GM12892 (cell line): ENCODE measurements around the gene MAN2A2.

Experiments used
- DNase-seq: peaks from one replicate; pipeline ENCODE4 v3.0.0; 2011; ENCODE audit not compliant: insufficient read length
- FAIRE-seq: peaks from 2 replicates; lab custom pipeline; 2011; peaks lifted over from hg19 to GRCh38; lab: Jason Lieb, UNC
- POLR2A ChIP-seq: IDR thresholded peaks from 2 replicates; pipeline ENCODE4 v1.6.1; 2011; ENCODE audit warnings: low read depth, low read length, control low read depth
- POLR2AphosphoS5 ChIP-seq: IDR thresholded peaks from 2 replicates; pipeline ENCODE4 v1.6.1; 2011; ENCODE audit warnings: low read depth, low read length, control low read depth
- TAF1 ChIP-seq: IDR thresholded peaks from 2 replicates; pipeline ENCODE4 v1.6.1; 2011; ENCODE audit warnings: low read depth, mild to moderate bottlenecking, control low read depth, low read length, borderline replicate concordance

Gene MAN2A2

GRCh38 chr15:90880381-90881145 is 22.5 kb upstream of the MAN2A2 start:
- TF ChIP-seq POLR2AphosphoS5: no peak
- TF ChIP-seq POLR2A: no peak
- TF ChIP-seq TAF1: no peak
- no peak for FAIRE-seq
- DNase-seq: no peak

GRCh38 chr15:90881181-90881977 is 21.7 kb upstream of the MAN2A2 start:
- no peak for DNase-seq
- no peak for FAIRE-seq
- TF ChIP-seq TAF1: no peak
- no peak for TF ChIP-seq POLR2A
- TF ChIP-seq POLR2AphosphoS5: no peak

DNA sequence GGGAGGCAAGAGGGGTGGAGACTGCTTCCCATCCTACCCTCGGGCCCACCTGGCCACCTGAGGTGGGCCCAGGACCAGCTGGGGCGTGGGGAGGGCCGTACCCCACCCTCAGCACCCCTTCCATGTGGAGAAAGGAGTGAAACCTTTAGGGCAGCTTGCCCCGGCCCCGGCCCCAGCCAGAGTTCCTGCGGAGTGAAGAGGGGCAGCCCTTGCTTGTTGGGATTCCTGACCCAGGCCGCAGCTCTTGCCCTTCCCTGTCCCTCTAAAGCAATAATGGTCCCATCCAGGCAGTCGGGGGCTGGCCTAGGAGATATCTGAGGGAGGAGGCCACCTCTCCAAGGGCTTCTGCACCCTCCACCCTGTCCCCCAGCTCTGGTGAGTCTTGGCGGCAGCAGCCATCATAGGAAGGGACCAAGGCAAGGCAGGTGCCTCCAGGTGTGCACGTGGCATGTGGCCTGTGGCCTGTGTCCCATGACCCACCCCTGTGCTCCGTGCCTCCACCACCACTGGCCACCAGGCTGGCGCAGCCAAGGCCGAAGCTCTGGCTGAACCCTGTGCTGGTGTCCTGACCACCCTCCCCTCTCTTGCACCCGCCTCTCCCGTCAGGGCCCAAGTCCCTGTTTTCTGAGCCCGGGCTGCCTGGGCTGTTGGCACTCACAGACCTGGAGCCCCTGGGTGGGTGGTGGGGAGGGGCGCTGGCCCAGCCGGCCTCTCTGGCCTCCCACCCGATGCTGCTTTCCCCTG is 21.0 kb upstream of the MAN2A2 start:
- TF ChIP-seq POLR2A (peak; percentile 47), TAF1 (no peak)
- no peak for FAIRE-seq
- DNase-seq: no peak

DNA sequence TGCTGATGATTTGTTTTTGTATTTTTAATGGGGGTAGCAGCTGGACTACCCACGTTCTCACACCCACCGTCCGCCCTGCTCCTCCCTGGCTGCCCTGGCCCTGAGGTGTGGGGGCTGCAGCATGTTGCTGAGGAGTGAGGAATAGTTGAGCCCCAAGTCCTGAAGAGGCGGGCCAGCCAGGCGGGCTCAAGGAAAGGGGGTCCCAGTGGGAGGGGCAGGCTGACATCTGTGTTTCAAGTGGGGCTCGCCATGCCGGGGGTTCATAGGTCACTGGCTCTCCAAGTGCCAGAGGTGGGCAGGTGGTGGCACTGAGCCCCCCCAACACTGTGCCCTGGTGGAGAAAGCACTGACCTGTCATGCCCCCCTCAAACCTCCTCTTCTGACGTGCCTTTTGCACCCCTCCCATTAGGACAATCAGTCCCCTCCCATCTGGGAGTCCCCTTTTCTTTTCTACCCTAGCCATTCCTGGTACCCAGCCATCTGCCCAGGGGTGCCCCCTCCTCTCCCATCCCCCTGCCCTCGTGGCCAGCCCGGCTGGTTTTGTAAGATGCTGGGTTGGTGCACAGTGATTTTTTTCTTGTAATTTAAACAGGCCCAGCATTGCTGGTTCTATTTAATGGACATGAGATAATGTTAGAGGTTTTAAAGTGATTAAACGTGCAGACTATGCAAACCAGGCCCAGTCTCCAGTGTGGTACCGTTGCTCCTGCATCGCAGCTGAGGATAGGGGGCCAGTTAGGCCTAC is 20.1 kb upstream of the MAN2A2 start:
- no peak for TF ChIP-seq POLR2A
- FAIRE-seq: no peak
- DNase-seq: no peak

GRCh38 chr15:90883526-90883975 is 19.6 kb upstream of the MAN2A2 start:
- FAIRE-seq: no peak
- no peak for DNase-seq
- TF ChIP-seq POLR2AphosphoS5: no peak; the same call in 1 of the 2 replicates
- no peak for TF ChIP-seq TAF1
- TF ChIP-seq POLR2A: no peak

GRCh38 chr15:90883976-90884718 is 19.0 kb upstream of the MAN2A2 start, which contains the start of gene FES:
FES (plus strand) TSS chr15:90884504; CDS start chr15:90885046, 542 bp downstream.
- TF ChIP-seq POLR2A (no peak; the same call in 1 of the 2 replicates), POLR2AphosphoS5 (no peak), TAF1 (no peak)
- FAIRE-seq (no peak), DNase-seq (no peak)

GRCh38 chr15:90884719-90885431 is 18.2 kb upstream of the MAN2A2 start:
- DNase-seq (no peak), FAIRE-seq (no peak)
- no peak for TF ChIP-seq POLR2A
- TF ChIP-seq TAF1: no peak
- no peak for TF ChIP-seq POLR2AphosphoS5

GRCh38 chr15:90885432-90886290 is 17.4 kb upstream of the MAN2A2 start:
- no peak for TF ChIP-seq TAF1
- TF ChIP-seq POLR2A: no peak
- no peak for TF ChIP-seq POLR2AphosphoS5
- FAIRE-seq (peak; percentile 93), DNase-seq (no peak)

DNA sequence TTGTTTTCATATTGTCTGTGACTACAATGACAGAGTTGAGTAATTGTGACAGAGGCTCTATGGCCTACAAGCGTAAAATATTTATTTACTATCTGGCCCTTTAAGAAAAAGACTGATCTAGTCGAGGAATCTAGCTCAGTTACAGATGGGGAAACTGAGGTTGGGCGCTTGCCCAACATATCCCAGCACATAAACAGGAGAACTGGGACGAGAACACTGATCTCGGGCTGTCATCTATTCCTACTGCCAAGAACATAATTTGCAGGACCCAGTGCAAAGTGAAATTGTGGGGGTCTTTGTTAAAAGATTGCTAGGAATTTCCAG is 16.8 kb upstream of the MAN2A2 start:
- FAIRE-seq: no peak
- DNase-seq: no peak
- TF ChIP-seq POLR2A (no peak), POLR2AphosphoS5 (no peak), TAF1 (no peak)
